DND-41 (cell line): Measurements from ENCODE around the gene APOBEC4.

Experiments
- CTCF ChIP-seq: IDR thresholded peaks from 2 replicates; pipeline ENCODE4 v1.5.1; 2012; ENCODE audit warnings: borderline replicate concordance, low read length, moderate library complexity, mild to moderate bottlenecking; ENCODE audit not compliant: poor library complexity, severe bottlenecking; ENCODE audit errors: extremely low read depth
- EZH2 ChIP-seq: IDR thresholded peaks from 3 replicates; pipeline ENCODE4 v1.6.1; 2012; ENCODE audit warnings: borderline replicate concordance, low read depth, mild to moderate bottlenecking, moderate library complexity, low read length, inconsistent platforms; ENCODE audit not compliant: severe bottlenecking

DNA sequence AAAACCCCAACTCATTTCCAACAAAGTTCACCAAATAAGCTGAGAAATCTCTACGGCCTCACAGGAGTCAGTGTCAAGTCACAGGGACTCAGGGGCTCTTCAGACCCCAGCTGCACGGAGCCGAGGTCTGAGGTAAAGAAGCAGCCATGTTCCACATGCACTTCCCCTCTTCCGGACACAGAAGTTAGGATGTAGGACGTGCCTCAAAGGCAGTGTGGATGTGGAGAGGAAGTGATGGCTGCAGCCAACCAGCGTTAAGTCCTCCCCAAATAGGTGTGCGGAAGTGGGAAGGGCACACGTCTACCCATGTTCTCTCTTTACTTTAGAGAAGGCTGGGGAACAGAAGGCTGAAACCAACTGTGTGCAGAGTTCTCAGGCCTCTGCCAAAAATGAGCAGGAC, 48.3 kb downstream of the APOBEC4 start:
- TF ChIP-seq CTCF (no peak), EZH2 (no peak)
